GM21367 (cell line): ENCODE results near the gene SLC9C1.
A peak's percentile ranks its signal among the peaks of the same experiment; 100 is the strongest.

Source experiments
- ATAC-seq: cut with Tn5 transposase; IDR thresholded peaks from one replicate; pipeline ENCODE4 v1.9.1; 2021; ENCODE audit not compliant: unreplicated experiment

SLC9C1 gene

GRCh38 chr3:112293368-112294321 is at the start of gene SLC9C1:
Gene SLC9C1, minus strand, starts transcription at chr3:112294216. Its CDS starts 7,425 bp downstream, at chr3:112286791.
- ATAC-seq = peak; percentile 38

DNA sequence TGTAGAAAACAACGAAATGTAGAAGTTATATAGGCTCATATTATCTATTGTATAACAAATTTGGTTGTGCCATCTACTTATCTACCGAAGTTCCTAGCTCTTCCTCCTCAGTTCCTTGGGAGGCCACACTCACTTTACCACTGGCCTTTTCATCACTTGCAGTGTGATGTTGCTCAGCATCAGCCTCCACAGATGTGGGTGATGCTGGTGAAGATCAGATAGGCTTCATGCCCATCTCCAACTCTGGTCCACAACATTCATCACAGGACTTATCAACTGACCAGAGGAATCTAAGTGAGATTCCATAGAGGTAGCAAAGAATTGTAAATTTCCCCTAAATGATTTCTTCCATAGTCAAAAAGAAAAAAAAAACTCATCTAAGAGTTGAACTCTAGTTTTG is 47.4 kb upstream of the SLC9C1 start:
- ATAC-seq = no peak

- ATAC-seq = no peak
Observed at GRCh38 chr3:112339609-112340008, 45.6 kb upstream of the SLC9C1 start.

DNA sequence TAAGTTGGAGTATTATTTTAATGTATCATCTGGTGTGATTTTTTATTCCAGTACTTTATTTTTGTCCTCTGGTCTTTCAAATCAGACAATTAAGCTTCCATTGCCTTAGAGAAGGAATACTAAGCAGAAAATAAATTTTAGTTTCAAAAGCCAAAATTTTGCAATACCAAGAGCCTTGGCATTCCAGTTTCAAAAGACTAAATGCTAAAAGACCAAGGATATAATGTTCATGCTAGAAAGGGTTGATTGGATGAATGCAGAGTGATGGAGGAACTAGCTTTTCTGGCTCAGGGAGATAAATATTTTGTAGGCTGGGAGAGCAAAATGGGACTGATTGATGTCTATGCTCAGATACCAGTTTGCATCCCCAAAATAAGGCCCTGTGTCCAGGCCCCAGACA is 45.1 kb upstream of the SLC9C1 start:
- ATAC-seq = no peak

- ATAC-seq = no peak
Observed at GRCh38 chr3:112338727-112339056, 44.7 kb upstream of the SLC9C1 start.

- no peak for ATAC-seq
Observed at GRCh38 chr3:112338021-112338726, 44.2 kb upstream of the SLC9C1 start.

GRCh38 chr3:112335434-112335781 is 41.4 kb upstream of the SLC9C1 start:
- ATAC-seq = no peak

DNA sequence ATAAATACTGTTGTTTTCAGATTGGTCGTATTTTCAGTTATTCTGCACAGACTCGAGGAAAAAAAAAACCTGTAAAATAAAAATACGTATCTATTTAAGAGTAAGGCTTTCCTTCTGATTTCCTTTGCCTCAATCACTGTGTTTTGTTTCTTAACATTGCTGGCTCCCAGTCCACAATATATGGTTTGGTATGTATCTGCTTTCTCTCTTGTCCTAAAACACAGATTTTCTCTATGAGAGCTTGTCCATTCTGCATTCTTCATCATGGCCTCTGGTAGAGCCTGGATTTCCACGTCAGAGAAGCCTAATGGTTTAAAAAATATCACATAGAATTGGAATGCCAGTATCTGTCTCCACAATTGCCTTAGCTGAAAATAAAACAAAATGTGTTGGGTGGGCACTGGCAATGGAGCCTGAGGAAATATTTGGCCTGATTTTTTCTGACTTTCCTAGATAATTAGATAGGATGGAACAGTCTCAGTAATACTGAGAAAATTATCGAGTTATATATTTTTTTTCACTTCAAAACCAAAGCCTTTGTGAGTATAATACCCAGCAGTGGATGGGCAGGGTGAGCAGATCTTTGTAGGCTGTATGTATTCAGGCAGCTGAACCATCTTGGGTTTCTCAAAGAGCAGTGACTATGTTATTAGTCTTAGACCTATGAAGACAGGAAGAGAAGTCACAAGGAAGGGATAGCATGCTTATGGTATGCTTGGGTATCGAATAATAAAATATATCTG is 40.8 kb upstream of the SLC9C1 start:
- ATAC-seq = no peak

- no peak for ATAC-seq
Observed at GRCh38 chr3:112333381-112334317, 39.6 kb upstream of the SLC9C1 start.

DNA sequence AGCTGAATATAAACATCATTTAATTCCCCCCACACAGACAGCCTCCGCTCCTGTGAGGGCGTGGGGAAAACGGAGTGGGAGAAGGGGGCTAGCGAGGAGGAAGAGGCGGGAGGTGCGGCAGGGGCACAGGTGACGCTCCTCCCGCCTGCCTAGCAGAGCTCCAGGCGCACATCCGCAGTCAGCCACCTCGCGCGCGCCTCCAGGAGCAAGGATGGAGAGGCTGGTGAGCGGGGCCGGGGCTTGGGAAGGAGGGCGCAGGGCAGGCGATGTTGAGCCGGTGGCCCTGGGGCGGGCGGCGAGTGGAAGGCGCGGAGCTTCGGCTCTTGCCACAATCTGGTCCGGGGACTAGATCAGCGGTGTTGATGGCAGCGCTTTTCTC is 39.0 kb upstream of the SLC9C1 start, which contains the start of gene CD200:
Gene CD200 (plus strand): TSS at position 155 of the 379 bp plus-strand sequence. CDS start 57 bp downstream, at position 212.
- ATAC-seq = no peak

- no peak for ATAC-seq
Observed at GRCh38 chr3:112331851-112332250, 37.8 kb upstream of the SLC9C1 start.

GRCh38 chr3:112327371-112327951 is 33.4 kb upstream of the SLC9C1 start:
- ATAC-seq = peak; percentile 93

GRCh38 chr3:112321867-112322652 is 28.0 kb upstream of the SLC9C1 start:
- ATAC-seq = no peak

DNA sequence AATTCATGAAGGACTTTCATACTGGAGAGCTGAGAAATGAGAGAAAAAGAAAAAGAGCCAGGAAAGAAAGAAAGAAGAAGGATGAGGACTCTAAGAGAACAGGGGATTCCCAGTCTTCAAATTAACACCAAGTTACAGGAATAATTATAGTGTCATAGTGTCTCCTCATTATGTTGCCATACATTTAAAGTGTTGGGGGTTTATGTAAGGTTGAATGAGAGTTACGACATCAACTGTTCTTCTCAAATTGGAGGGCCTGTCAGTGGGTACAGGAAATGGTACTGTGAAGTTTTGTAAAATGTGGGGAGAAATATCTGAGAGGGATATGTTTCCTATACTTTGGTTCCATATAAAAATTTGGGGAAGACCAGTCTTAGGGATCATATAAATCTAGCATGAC is 26.7 kb upstream of the SLC9C1 start:
- ATAC-seq = no peak

DNA sequence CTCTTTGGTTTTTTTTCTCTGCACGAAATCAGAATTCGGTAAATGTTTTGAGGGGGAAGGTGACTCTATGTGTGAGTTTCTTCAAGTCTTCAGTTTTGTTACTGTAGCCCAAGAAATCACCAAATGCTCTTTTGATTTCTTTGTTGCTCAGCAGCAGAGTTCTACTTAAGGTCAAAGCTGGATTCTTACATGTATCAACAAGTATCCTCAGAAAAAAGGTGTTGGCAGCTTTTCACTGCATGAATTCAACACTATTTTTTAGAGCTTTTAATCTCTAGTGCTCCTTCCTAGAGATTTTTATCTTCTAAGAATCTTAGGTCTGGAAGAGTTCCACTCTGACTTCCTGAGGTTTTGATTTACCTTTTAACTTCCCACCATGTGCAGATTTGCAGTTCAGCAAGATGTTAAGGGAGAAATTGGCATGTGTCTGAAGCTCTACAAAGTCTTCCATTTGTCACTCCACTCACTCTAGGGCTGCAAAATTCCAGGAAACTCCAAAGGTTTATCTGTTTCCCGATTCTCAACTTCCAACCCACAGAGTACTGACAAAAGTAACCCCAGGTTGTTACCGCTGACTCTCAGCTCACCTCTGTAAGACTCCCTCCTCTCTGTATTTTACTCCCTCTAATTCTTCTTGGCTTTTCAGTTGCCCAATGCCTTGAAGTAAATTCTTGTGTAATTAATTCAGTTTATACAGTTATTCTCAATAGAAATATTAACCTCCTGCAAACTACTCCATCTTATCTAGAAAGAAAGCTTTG is 25.7 kb upstream of the SLC9C1 start:
- ATAC-seq = no peak

GRCh38 chr3:112315791-112316190 is 21.8 kb upstream of the SLC9C1 start:
- ATAC-seq = no peak

DNA sequence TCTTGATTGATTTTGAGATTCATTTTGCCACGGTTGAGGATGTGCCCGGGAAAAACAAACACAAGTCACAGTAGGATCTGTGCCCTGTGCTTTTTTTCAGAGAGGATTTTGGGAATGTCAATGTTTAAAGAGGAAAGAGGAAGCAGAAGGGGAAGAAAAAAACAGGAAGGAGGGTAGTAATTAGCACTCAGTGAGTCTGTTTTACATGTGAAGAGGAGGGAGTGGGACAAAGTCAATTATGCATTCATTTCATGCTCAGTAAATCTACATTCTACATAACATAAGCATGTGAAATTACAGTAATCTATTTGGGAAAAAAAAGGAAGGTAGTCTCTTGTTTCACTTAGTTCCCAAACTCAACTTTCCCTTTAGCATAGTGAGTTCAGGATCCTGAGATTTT is 20.6 kb upstream of the SLC9C1 start:
- ATAC-seq = no peak

DNA sequence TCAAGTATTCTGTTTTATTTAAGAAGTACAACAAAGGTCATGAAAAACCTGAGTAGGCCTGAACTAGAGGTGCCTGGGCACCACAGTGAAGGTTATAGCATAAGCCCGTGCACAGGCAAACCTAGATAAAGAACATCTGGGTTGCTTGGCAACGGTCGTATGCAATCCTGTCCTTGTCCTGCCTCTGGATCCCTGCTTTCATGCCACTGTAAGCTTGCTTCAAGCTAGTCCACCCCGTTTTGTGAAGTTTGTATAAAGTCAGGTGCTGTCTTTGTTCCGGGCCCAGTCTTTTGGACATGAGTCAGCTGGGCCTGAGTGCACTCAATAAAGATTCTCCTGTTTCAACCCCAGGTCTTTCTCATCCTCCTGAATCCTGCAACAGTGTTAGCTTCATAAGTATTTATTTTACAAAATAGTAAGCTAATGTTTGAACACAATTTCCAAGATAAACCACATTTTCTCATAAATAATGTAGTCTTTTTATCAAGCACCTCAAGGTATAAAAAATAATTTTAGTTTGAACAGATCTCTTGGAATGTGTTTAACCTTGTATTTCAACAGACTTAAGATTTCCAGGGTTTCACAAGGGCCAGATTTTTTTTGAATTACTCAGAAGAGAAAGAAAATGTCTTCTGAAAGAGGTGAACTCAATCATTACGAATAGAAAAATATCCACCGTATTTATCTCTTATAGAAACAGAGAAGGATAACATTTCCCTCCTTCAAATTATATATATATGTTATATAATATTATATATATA is 14.3 kb upstream of the SLC9C1 start:
- ATAC-seq = no peak
